ENCODE results near the gene ATP7B.

GRCh38 chr13:51981355-51981754 lies 29.9 kb downstream of the ATP7B start:
- TF ChIP-seq CTCF (IDR thresholded peaks at IDR 0.05; ENCODE audit: extremely low read depth in 1 of 2, insufficient read depth in 1 of 2, low read depth in 1 of 2, low read length in 2 of 2) (no peak), POLR2A (IDR thresholded peaks at IDR 0.05; ENCODE audit: low read depth, low read length) (no peak), EZH2 (IDR thresholded peaks at IDR 0.05; ENCODE audit: borderline replicate concordance, low read depth, low read length, severe bottlenecking) (no peak), MAX (IDR thresholded peaks at IDR 0.05; ENCODE audit: insufficient read depth, insufficient read length) (no peak), MYC (IDR thresholded peaks at IDR 0.05; ENCODE audit: low read depth, low read length) (no peak), JUN (IDR thresholded peaks at IDR 0.05; ENCODE audit: borderline replicate concordance, insufficient read depth, insufficient read length, low read depth) (no peak), POLR2AphosphoS5 (IDR thresholded peaks at IDR 0.05; ENCODE audit: insufficient read depth, low read depth, low read length) (no peak), FOS (IDR thresholded peaks at IDR 0.05; ENCODE audit: borderline replicate concordance, insufficient read depth, low read length) (no peak)
